Liver (tissue), 9 donors: ENCODE results near the gene SLC45A1. TPM values are rescaled to one million over a fixed set of nuclear protein-coding genes. Genes with fewer than 3 reads are reported as not detected.

ENCODE experiments used
- DNase-seq: peaks from one replicate; pipeline ENCODE4 v3.0.0-alpha.2; 2017; ENCODE audit warnings: low spot score
- H3K27ac ChIP-seq, 2 donors: one replicate each; pipeline ENCODE4 v1.7.0; 2013; ENCODE audit warnings: inconsistent platforms in 2 of 2, low read length in 2 of 2, control low read depth in 1 of 2, low read depth in 1 of 2, mild to moderate bottlenecking in 1 of 2
- H3K27me3 ChIP-seq, 4 donors: one replicate each; pipeline versions ENCODE4 v1.6.1 to v1.7.0; 2013; ENCODE audit warnings: low read length in 3 of 4, inconsistent platforms in 1 of 4, mild to moderate bottlenecking in 1 of 4, moderate library complexity in 1 of 4; ENCODE audit not compliant: control insufficient read depth in 4 of 4, insufficient read depth in 4 of 4
- H3K36me3 ChIP-seq, 4 donors: one replicate each; pipeline versions ENCODE4 v1.6.1 to v1.7.0; 2013; ENCODE audit warnings: low read length in 3 of 4, mild to moderate bottlenecking in 3 of 4, low read depth in 1 of 4, moderate library complexity in 1 of 4; ENCODE audit not compliant: control insufficient read depth in 4 of 4, insufficient read depth in 3 of 4
- H3K4me1 ChIP-seq, 4 donors: one replicate each; pipeline versions ENCODE4 v1.6.1 to v1.7.0; 2013; ENCODE audit warnings: low read length in 3 of 4, mild to moderate bottlenecking in 3 of 4, moderate library complexity in 1 of 4; ENCODE audit not compliant: control insufficient read depth in 4 of 4, insufficient read depth in 4 of 4
- H3K4me3 ChIP-seq, 3 donors: one replicate each; pipeline versions ENCODE4 v1.6.1 to v1.7.0; 2013; ENCODE audit warnings: low read length in 3 of 3, control low read depth in 1 of 3, low read depth in 1 of 3, mild to moderate bottlenecking in 1 of 3
- H3K9ac ChIP-seq, 2 donors: one replicate each; pipeline ENCODE4 v1.7.0; 2013; ENCODE audit warnings: low read length in 2 of 2, mild to moderate bottlenecking in 2 of 2, moderate library complexity in 2 of 2, control low read depth in 1 of 2, low read depth in 1 of 2
- H3K9me3 ChIP-seq, 4 donors: one replicate each; pipeline versions ENCODE4 v1.6.1 to v1.7.0; 2013; ENCODE audit warnings: low read length in 3 of 4; ENCODE audit not compliant: control insufficient read depth in 4 of 4
- EGR1 ChIP-seq, 2 donors: IDR thresholded peaks; 2 replicates each; pipeline ENCODE4 v1.6.1; 2016 to 2018; ENCODE audit warnings: antibody characterized with exemption in 2 of 2, low read depth in 2 of 2
- FOXA2 ChIP-seq: IDR thresholded peaks from 2 replicates; pipeline ENCODE4 v1.6.1; 2016; ENCODE audit warnings: antibody characterized with exemption
- GABPA ChIP-seq, 2 donors: IDR thresholded peaks in 1 of 2; conservative IDR thresholded peaks in 1 of 2; 2 replicates each; pipeline ENCODE4 v1.6.1; 2016; ENCODE audit warnings: antibody characterized with exemption in 2 of 2, mild to moderate bottlenecking in 1 of 2, moderate library complexity in 1 of 2
- HNF4A ChIP-seq, 2 donors: conservative IDR thresholded peaks; 2 replicates each; pipeline ENCODE4 v1.6.1; 2016; ENCODE audit warnings: antibody characterized with exemption in 2 of 2, mild to moderate bottlenecking in 2 of 2
- HNF4G ChIP-seq: IDR thresholded peaks from 2 replicates; pipeline ENCODE4 v1.6.1; 2016; ENCODE audit warnings: antibody characterized with exemption
- JUND ChIP-seq, 2 donors: IDR thresholded peaks; 2 replicates each; pipeline ENCODE4 v1.6.1; 2016; ENCODE audit warnings: antibody characterized with exemption in 2 of 2
- NR2F2 ChIP-seq: IDR thresholded peaks from 2 replicates; pipeline ENCODE4 v1.6.1; 2016; ENCODE audit warnings: antibody characterized with exemption
- RAD21 ChIP-seq, 2 donors: IDR thresholded peaks; 2 replicates each; pipeline ENCODE4 v1.6.1; 2016; ENCODE audit warnings: antibody characterized with exemption in 2 of 2, mild to moderate bottlenecking in 2 of 2
- RXRA ChIP-seq, 2 donors: IDR thresholded peaks; 2 replicates each; pipeline ENCODE4 v1.6.1; 2017 to 2018; ENCODE audit warnings: antibody characterized with exemption in 2 of 2, mild to moderate bottlenecking in 1 of 2
- TAF1 ChIP-seq: conservative IDR thresholded peaks from 2 replicates; pipeline ENCODE4 v1.6.1; 2016; ENCODE audit warnings: antibody characterized with exemption, mild to moderate bottlenecking
- YY1 ChIP-seq: IDR thresholded peaks from 2 replicates; pipeline ENCODE4 v1.6.1; 2016; ENCODE audit warnings: antibody characterized with exemption, mild to moderate bottlenecking
- WGBS: extraction: QIAGEN DNeasy Blood & Tissue Kit; methylation state at CpG from one replicate; pipeline ENCODE4 v1.1.7; 2013; 5-methylcytosine and 5-hydroxymethylcytosine counted together
- polyA plus RNA-seq, 2 donors: library from polyadenylated mRNA; stranded (reverse) in 1 of 2; unstranded in 1 of 2; fragments of 200-250 nt in 1 of 2; fragments of >200 nt in 1 of 2; fragmentation: Nextera tagmentation in 1 of 2; extraction: Ambion mirVana in 1 of 2; gene quantifications; one replicate each; pipeline versions ENCODE4 v1.2.1 to v1.2.3, GENCODE V29; 2013 to 2015
- total RNA-seq, 2 donors: library from RNA; depleted of rRNA; stranded (reverse); fragments of >200 nt; gene quantifications; one replicate each; pipeline ENCODE4 v1.2.3, GENCODE V29; 2014
- TF ChIP-seq, protein P1 (sequence below): IDR thresholded peaks from 2 replicates; pipeline ENCODE4 v1.6.1; 2016; ENCODE audit warnings: antibody characterized with exemption
- TF ChIP-seq, protein P2 (sequence below): IDR thresholded peaks from 2 replicates; pipeline ENCODE4 v1.6.1; 2016; ENCODE audit warnings: antibody characterized with exemption
- TF ChIP-seq, protein P3 (sequence below): IDR thresholded peaks from 2 replicates; pipeline ENCODE4 v1.6.1; 2016; ENCODE audit warnings: antibody characterized with exemption
- TF ChIP-seq, protein P4 (sequence below): IDR thresholded peaks from 2 replicates; pipeline ENCODE4 v1.6.1; 2016; ENCODE audit warnings: antibody characterized with exemption, mild to moderate bottlenecking
- TF ChIP-seq, protein P5 (sequence below): fragments of 150-350 bp; IDR thresholded peaks from 2 replicates; pipeline ENCODE4 v1.5.1; 2017; ENCODE audit warnings: improper control_type of control experiment, low read depth, low read length; ENCODE audit not compliant: missing input control
- donor health status: healthy.
- donor health status: healthy.
- donor health status: healthy.
- donor health status: healthy.
- donor health status: healthy.

The SLC45A1 gene
- total and polyA plus RNA-seq, 4 donors, result 0.08 to 0.29 (median 0.14) TPM; not detected in 1

DNA sequence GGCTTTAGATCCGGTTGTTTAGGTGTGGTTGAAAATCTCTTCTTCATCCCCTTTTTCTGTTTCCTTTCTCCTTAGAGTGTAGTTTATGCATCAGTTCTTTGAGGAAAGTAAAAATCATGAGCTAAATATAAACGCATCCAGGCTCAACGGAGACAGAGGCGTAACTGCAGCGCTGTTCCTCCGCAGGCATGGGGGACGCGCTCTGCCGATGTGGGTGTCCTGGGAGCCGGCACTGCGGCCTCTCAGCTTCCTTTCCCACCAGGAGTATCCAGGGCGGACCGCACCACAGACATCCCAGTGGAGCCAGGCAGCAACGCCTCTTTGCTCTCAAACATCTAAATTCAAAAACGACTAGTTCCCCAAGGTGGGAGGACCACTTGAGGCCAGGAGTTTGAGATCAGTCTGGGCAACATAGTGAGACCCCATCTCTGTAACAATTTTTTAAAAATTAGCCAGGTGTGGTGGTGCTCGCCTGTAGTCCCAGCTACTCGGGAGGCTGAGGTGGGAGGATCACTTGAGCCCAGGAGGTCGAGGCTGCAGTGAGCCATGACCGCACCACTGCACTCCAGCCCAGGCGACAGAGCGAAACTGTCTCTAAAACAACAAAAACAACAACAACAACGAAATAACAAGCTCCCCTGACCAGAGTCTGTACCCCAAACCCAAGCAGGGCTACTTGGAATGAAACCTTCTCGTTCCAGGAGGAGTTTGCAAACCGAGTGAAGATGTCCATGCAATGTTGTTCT lies 16.4 kb downstream of the SLC45A1 start:
- no peaks in the 10 kb centered on the region for H3K9me3 ChIP-seq
- H3K27ac ChIP-seq, result no peak overlapping the region
- no peak overlapping the region for H3K4me3 ChIP-seq
- no peaks in the 10 kb centered on the region for H3K27me3 ChIP-seq
- TF ChIP-seq TAF1 (no peak), JUND (IDR thresholded peaks at IDR 0.05) (no peak), GABPA (IDR thresholded peaks at IDR 0.05 in 1 of 2, conservative IDR thresholded peaks at IDR 0.05 in 1 of 2) (no peak), EGR1 (IDR thresholded peaks at IDR 0.05; ENCODE audit: low read depth in 2 of 2) (no peak), RXRA (IDR thresholded peaks at IDR 0.05) (no peak), HNF4G (no peak)
- 92% methylated on average over 24 of the region's 24 CpGs for WGBS
- no peak overlapping the region for H3K9ac ChIP-seq
- DNase-seq, result no peak
- no peaks in the 10 kb centered on the region for H3K4me1 ChIP-seq
- no peaks in the 10 kb centered on the region for H3K36me3 ChIP-seq

DNA sequence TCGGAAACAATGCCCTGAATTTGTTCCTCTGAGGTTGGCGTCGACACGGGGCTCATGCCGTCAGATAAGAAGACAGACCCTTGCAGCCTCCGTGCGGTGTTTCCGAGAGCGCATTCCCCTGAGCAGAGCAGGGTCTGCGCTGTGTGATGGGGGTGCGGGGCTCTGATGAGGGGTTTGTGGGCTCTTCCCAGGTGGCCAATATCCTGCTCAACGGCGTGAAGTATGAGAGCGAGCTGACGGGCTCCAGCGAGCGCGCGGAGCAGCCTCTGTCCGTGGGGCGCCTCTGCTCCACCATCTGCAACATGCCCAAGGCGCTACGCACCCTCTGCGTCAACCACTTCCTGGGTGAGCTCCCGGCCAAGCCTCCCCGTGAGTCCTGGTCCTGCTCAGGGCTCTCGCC lies 17.3 kb downstream of the SLC45A1 start:
- Histone ChIP-seq H3K4me1 (no peaks in the 10 kb centered on the region), H3K9me3 (no peaks in the 10 kb centered on the region), H3K27me3 (no peaks in the 10 kb centered on the region), H3K9ac (no peak overlapping the region), H3K27ac (no peak overlapping the region), H3K4me3 (no peak overlapping the region), H3K36me3 (no peaks in the 10 kb centered on the region)
- no peak for TF ChIP-seq FOXA2
- TF ChIP-seq EGR1 (IDR thresholded peaks at IDR 0.05; ENCODE audit: low read depth in 2 of 2), result no peak
- TF ChIP-seq YY1, result no peak
- TF ChIP-seq NR2F2, result no peak
- no peak for TF ChIP-seq RAD21 (IDR thresholded peaks at IDR 0.05)
- TF ChIP-seq, protein P1, sequence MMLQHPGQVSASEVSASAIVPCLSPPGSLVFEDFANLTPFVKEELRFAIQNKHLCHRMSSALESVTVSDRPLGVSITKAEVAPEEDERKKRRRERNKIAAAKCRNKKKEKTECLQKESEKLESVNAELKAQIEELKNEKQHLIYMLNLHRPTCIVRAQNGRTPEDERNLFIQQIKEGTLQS, result no peak
- TF ChIP-seq, protein P2, sequence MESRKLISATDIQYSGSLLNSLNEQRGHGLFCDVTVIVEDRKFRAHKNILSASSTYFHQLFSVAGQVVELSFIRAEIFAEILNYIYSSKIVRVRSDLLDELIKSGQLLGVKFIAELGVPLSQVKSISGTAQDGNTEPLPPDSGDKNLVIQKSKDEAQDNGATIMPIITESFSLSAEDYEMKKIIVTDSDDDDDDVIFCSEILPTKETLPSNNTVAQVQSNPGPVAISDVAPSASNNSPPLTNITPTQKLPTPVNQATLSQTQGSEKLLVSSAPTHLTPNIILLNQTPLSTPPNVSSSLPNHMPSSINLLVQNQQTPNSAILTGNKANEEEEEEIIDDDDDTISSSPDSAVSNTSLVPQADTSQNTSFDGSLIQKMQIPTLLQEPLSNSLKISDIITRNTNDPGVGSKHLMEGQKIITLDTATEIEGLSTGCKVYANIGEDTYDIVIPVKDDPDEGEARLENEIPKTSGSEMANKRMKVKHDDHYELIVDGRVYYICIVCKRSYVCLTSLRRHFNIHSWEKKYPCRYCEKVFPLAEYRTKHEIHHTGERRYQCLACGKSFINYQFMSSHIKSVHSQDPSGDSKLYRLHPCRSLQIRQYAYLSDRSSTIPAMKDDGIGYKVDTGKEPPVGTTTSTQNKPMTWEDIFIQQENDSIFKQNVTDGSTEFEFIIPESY, result no peak
- TF ChIP-seq, protein P3, sequence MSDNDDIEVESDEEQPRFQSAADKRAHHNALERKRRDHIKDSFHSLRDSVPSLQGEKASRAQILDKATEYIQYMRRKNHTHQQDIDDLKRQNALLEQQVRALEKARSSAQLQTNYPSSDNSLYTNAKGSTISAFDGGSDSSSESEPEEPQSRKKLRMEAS, result no peak
- TF ChIP-seq, protein P4, sequence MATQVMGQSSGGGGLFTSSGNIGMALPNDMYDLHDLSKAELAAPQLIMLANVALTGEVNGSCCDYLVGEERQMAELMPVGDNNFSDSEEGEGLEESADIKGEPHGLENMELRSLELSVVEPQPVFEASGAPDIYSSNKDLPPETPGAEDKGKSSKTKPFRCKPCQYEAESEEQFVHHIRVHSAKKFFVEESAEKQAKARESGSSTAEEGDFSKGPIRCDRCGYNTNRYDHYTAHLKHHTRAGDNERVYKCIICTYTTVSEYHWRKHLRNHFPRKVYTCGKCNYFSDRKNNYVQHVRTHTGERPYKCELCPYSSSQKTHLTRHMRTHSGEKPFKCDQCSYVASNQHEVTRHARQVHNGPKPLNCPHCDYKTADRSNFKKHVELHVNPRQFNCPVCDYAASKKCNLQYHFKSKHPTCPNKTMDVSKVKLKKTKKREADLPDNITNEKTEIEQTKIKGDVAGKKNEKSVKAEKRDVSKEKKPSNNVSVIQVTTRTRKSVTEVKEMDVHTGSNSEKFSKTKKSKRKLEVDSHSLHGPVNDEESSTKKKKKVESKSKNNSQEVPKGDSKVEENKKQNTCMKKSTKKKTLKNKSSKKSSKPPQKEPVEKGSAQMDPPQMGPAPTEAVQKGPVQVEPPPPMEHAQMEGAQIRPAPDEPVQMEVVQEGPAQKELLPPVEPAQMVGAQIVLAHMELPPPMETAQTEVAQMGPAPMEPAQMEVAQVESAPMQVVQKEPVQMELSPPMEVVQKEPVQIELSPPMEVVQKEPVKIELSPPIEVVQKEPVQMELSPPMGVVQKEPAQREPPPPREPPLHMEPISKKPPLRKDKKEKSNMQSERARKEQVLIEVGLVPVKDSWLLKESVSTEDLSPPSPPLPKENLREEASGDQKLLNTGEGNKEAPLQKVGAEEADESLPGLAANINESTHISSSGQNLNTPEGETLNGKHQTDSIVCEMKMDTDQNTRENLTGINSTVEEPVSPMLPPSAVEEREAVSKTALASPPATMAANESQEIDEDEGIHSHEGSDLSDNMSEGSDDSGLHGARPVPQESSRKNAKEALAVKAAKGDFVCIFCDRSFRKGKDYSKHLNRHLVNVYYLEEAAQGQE, result no peak
- no peak for TF ChIP-seq RXRA (IDR thresholded peaks at IDR 0.05)
- TF ChIP-seq GABPA (IDR thresholded peaks at IDR 0.05 in 1 of 2, conservative IDR thresholded peaks at IDR 0.05 in 1 of 2), result no peak
- TF ChIP-seq, protein P5, sequence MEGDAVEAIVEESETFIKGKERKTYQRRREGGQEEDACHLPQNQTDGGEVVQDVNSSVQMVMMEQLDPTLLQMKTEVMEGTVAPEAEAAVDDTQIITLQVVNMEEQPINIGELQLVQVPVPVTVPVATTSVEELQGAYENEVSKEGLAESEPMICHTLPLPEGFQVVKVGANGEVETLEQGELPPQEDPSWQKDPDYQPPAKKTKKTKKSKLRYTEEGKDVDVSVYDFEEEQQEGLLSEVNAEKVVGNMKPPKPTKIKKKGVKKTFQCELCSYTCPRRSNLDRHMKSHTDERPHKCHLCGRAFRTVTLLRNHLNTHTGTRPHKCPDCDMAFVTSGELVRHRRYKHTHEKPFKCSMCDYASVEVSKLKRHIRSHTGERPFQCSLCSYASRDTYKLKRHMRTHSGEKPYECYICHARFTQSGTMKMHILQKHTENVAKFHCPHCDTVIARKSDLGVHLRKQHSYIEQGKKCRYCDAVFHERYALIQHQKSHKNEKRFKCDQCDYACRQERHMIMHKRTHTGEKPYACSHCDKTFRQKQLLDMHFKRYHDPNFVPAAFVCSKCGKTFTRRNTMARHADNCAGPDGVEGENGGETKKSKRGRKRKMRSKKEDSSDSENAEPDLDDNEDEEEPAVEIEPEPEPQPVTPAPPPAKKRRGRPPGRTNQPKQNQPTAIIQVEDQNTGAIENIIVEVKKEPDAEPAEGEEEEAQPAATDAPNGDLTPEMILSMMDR, result no peak
- no peak for TF ChIP-seq HNF4A (conservative IDR thresholded peaks at IDR 0.05)
- TF ChIP-seq JUND (IDR thresholded peaks at IDR 0.05), result no peak
- DNase-seq, result no peak
- WGBS, result 94% methylated on average over 27 of the region's 27 CpGs
